K562 (cell line): ENCODE measurements around the gene ANKEF1.

Experiments used
- CHD2 ChIP-seq: IDR thresholded peaks from 2 replicates; pipeline ENCODE4 v1.6.1; 2011; ENCODE audit warnings: low read depth, low read length
- CHD4 ChIP-seq: fragments of 200-600 bp; sonication (generic); IDR thresholded peaks from 3 replicates; pipeline ENCODE4 v1.6.1; 2012; ENCODE audit warnings: low read depth, mild to moderate bottlenecking, mixed read lengths, low read length, inconsistent platforms; ENCODE audit not compliant: insufficient read depth, insufficient replicate concordance, poor library complexity, severe bottlenecking
- KLF16 ChIP-seq: IDR thresholded peaks from 2 replicates; pipeline ENCODE4 v1.6.1; 2016; ENCODE audit warnings: antibody characterized with exemption
- RAD21 ChIP-seq, 2 experiments: fragments of 250-450 bp in 1 of 2; fragments of 450-650 bp in 1 of 2; sonication (Bioruptor Pico) in 1 of 2; formaldehyde crosslinking in 1 of 2; IDR thresholded peaks in 1 of 2; conservative IDR thresholded peaks in 1 of 2; 2 replicates each; pipeline versions ENCODE4 v1.4.0 to v1.8.0; 2020 to 2022; ENCODE audit warnings: mild to moderate bottlenecking in 2 of 2, moderate library complexity in 1 of 2
- SP1 ChIP-seq: sonication (generic); formaldehyde crosslinking; IDR thresholded peaks from 2 replicates; pipeline ENCODE4 v1.8.1; 2022; ENCODE audit warnings: mild to moderate bottlenecking, missing genetic modification reagents
- ZC3H4 ChIP-seq: sonication (generic); formaldehyde crosslinking; IDR thresholded peaks from 2 replicates; pipeline ENCODE4 v1.9.0; 2021; ENCODE audit warnings: missing genetic modification reagents, borderline replicate concordance

DNA sequence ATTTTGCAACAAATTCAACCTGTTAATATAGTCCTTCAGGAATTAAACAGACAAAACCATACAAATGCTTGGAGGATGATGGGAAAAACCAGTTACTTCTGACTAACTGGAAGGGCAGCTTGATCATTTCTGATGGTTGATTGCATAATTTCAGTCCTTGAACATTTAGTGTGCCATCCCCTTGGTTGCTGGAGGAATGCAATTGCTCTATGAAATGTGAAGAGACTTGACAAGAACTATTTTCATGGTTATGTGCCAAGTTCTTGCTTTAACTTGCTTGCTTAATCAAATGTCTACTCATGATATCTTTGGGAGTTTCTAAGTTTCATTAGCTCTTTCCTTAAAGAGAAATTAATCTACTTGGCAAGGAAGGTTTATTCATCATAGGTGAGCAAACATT, 45.2 kb downstream of the ANKEF1 start:
- TF ChIP-seq CHD4 (no peak), RAD21 (CRISPR knock-in tag; conservative IDR thresholded peaks at IDR 0.05 in 1 of 2, IDR thresholded peaks at IDR 0.05 in 1 of 2) (no peak), KLF16 (no peak), SP1 (CRISPR knock-in tag) (no peak), CHD2 (no peak), ZC3H4 (CRISPR knock-in tag) (no peak)
